ENCODE results near the gene ZBTB20. TPM values are rescaled to one million over a fixed set of nuclear protein-coding genes. Genes with fewer than 3 reads are reported as not detected.

Gene ZBTB20
- total and polyA plus RNA-seq, 8 donors = 0.15 to 149 (median 38.5) TPM

GRCh38 chr3:114624571-114625181, 522.4 kb downstream of the ZBTB20 start:
- 50 to 65% (median 57%) methylated on average over 10 of the region's 10 CpGs for WGBS, 5 donors
- Histone ChIP-seq H3K27me3 (no peaks in the 10 kb centered on the region), H3K36me3 (no peaks in the 10 kb centered on the region), H3K4me1 (peaks cover 3 to 60% (median 31%) of the 10 kb centered on the region in 4 donors), H3K4me3 (peak overlapping the region; percentile 4 to 45 (median 30)), H3K9me3 (no peaks in the 10 kb centered on the region), H3K27ac (peak overlapping the region; percentile 85 to 95 (median 89))
- peak; percentile 65 to 90 for DNase-seq
- TF ChIP-seq POLR2A (IDR thresholded peaks at IDR 0.05) (no peak), EP300 (IDR thresholded peaks at IDR 0.05) (peak; percentile 75), POLR2AphosphoS5 (IDR thresholded peaks at IDR 0.05) (peak; percentile 85 to 95 (median 88))
- intact Hi-C loops (cut with DNase I; ENCODE audit: low total_unique reads) = no loop called here

GRCh38 chr3:114624047-114624445, 523.0 kb downstream of the ZBTB20 start:
- TF ChIP-seq EP300 (IDR thresholded peaks at IDR 0.05) (peak; percentile 85), CTCF (IDR thresholded peaks at IDR 0.05) (no peak), POLR2A (IDR thresholded peaks at IDR 0.05) (no peak), POLR2AphosphoS5 (IDR thresholded peaks at IDR 0.05) (peak; percentile 67 to 88 (median 83))
- Histone ChIP-seq H3K4me3 (peak overlapping the region; percentile 4 to 45 (median 30)), H3K27me3 (no peaks in the 10 kb centered on the region), H3K9me3 (no peaks in the 10 kb centered on the region), H3K36me3 (no peaks in the 10 kb centered on the region), H3K4me1 (peaks cover 3 to 60% (median 31%) of the 10 kb centered on the region in 4 donors), H3K27ac (peak overlapping the region; percentile 62 to 95 (median 89))
- intact Hi-C loops (cut with DNase I; ENCODE audit: low total_unique reads) = no loop called here
- peak in 1 of 2 donors; percentile 63 for DNase-seq
- 58 to 79% (median 64%) methylated on average over 6 of the region's 6 CpGs for WGBS, 5 donors

GRCh38 chr3:114623420-114624046, 523.6 kb downstream of the ZBTB20 start:
- no peaks in the 10 kb centered on the region for H3K36me3 ChIP-seq
- TF ChIP-seq POLR2AphosphoS5 (IDR thresholded peaks at IDR 0.05) (no peak), CTCF (IDR thresholded peaks at IDR 0.05) (no peak), POLR2A (IDR thresholded peaks at IDR 0.05) (no peak), EP300 (IDR thresholded peaks at IDR 0.05) (no peak)
- DNase-seq = peak in 1 of 2 donors; percentile 37
- intact Hi-C loops (cut with DNase I; ENCODE audit: low total_unique reads) = no loop called here
- WGBS, 5 donors = 42 to 56% (median 48%) methylated on average over 5 of the region's 5 CpGs
- peak overlapping the region; percentile 4 to 95 (median 89) for H3K27ac ChIP-seq
- peak overlapping the region; percentile 4 to 45 (median 30) for H3K4me3 ChIP-seq
- no peaks in the 10 kb centered on the region for H3K27me3 ChIP-seq
- H3K9me3 ChIP-seq = no peaks in the 10 kb centered on the region
- peaks cover 3 to 60% (median 31%) of the 10 kb centered on the region in 4 donors for H3K4me1 ChIP-seq

- no peak for DNase-seq
- intact Hi-C loops (cut with DNase I; ENCODE audit: low total_unique reads) = no loop called here
- H3K27ac ChIP-seq = peak overlapping the region in 3 of 5 donors; percentile 85 to 95 (median 92)
- 51 to 78% (median 64%) methylated on average over 3 of the region's 3 CpGs for WGBS, 5 donors
- peaks cover 0 to 46% (median 27%) of the 10 kb centered on the region in 4 donors for H3K4me1 ChIP-seq
- TF ChIP-seq EP300 (IDR thresholded peaks at IDR 0.05) = no peak
- no peak for TF ChIP-seq POLR2A (IDR thresholded peaks at IDR 0.05)
- TF ChIP-seq CTCF (IDR thresholded peaks at IDR 0.05) = no peak
- no peak for TF ChIP-seq POLR2AphosphoS5 (IDR thresholded peaks at IDR 0.05)
- H3K4me3 ChIP-seq = no peak overlapping the region
- no peaks in the 10 kb centered on the region for H3K9me3 ChIP-seq
- H3K27me3 ChIP-seq = no peaks in the 10 kb centered on the region
- H3K36me3 ChIP-seq = no peaks in the 10 kb centered on the region
These were observed 525.1 kb downstream of the ZBTB20 start for GRCh38 chr3:114622001-114622400.

All from stomach (tissue), 9 donors.